HG03135 (cell line): Measurements from ENCODE around the gene GLIPR2.
"Not testable (repeated sequence)": the region's sequence is repeated elsewhere in the genome, so short reads cannot be mapped to it uniquely, and the experiment has no call there.

Experiments used
- ATAC-seq: cut with Tn5 transposase; IDR thresholded peaks from one replicate; pipeline ENCODE4 v1.9.1; 2021; ENCODE audit warnings: mild to moderate bottlenecking, moderate library complexity; ENCODE audit not compliant: unreplicated experiment

GLIPR2 gene

GRCh38 chr9:36142510-36143244 lies 6.1 kb downstream of the GLIPR2 start:
- ATAC-seq, result no peak

GRCh38 chr9:36143245-36143641 lies 6.7 kb downstream of the GLIPR2 start:
- ATAC-seq, result no peak

GRCh38 chr9:36144309-36145232 lies 8.0 kb downstream of the GLIPR2 start:
- ATAC-seq, result no peak

- ATAC-seq, result no peak
These were observed 9.4 kb downstream of the GLIPR2 start for GRCh38 chr9:36145970-36146369.

GRCh38 chr9:36146651-36147050 lies 10.1 kb downstream of the GLIPR2 start:
- no peak for ATAC-seq

- no peak for ATAC-seq
These were observed 11.1 kb downstream of the GLIPR2 start for GRCh38 chr9:36147441-36148175.

- ATAC-seq, result no peak
These were observed 11.9 kb downstream of the GLIPR2 start for GRCh38 chr9:36148311-36149051.

- ATAC-seq, result no peak
These were observed 12.7 kb downstream of the GLIPR2 start for GRCh38 chr9:36149197-36149596.

- no peak for ATAC-seq
These were observed 14.2 kb downstream of the GLIPR2 start for GRCh38 chr9:36150574-36151315.

- peak; percentile 76 for ATAC-seq
These were observed 15.0 kb downstream of the GLIPR2 start for GRCh38 chr9:36151316-36152210.

- no peak for ATAC-seq
These were observed 16.4 kb downstream of the GLIPR2 start for GRCh38 chr9:36152741-36153438.

GRCh38 chr9:36153746-36154145 lies 17.2 kb downstream of the GLIPR2 start:
- ATAC-seq, result no peak

GRCh38 chr9:36154331-36154952 lies 17.9 kb downstream of the GLIPR2 start:
- no peak for ATAC-seq

- no peak for ATAC-seq
These were observed 19.6 kb downstream of the GLIPR2 start for GRCh38 chr9:36156116-36156515.

GRCh38 chr9:36158122-36158521 lies 21.6 kb downstream of the GLIPR2 start:
- ATAC-seq, result no peak

- ATAC-seq, result no peak
These were observed 22.4 kb downstream of the GLIPR2 start for GRCh38 chr9:36158917-36159316.

- ATAC-seq, result not testable (repeated sequence)
These were observed 23.0 kb downstream of the GLIPR2 start for GRCh38 chr9:36159509-36159908.

GRCh38 chr9:36160126-36160525 lies 23.6 kb downstream of the GLIPR2 start:
- not testable (repeated sequence) for ATAC-seq
